HFFc6 (cell line): ENCODE data around the gene RNU6-9. TPM values are rescaled to one million over a fixed set of nuclear protein-coding genes. Genes with fewer than 3 reads are reported as not detected.

Source experiments
- DNase-seq: peaks from one replicate; pipeline ENCODE4 v3.0.0-alpha.2; 2018
- H3K27ac Mint-ChIP-seq: 2 replicates; pipeline ENCODE4 v1.8.0; 2020; ENCODE audit warnings: mild to moderate bottlenecking, mixed read lengths
- H3K27me3 Mint-ChIP-seq: 2 replicates; pipeline ENCODE4 v1.8.0; 2021; ENCODE audit warnings: mild to moderate bottlenecking, moderate library complexity, mixed read lengths; ENCODE audit not compliant: insufficient read depth
- H3K36me3 Mint-ChIP-seq: 2 replicates; pipeline ENCODE4 v1.8.0; 2021; ENCODE audit warnings: low read depth, mixed read lengths
- H3K4me1 Mint-ChIP-seq: 2 replicates; pipeline ENCODE4 v1.8.0; 2020; ENCODE audit warnings: low read depth, mixed read lengths
- H3K4me3 Mint-ChIP-seq: 2 replicates; pipeline ENCODE4 v1.8.0; 2020; ENCODE audit warnings: mild to moderate bottlenecking, moderate library complexity, mixed read lengths
- H3K9me3 Mint-ChIP-seq: 2 replicates; pipeline ENCODE4 v1.8.0; 2020; ENCODE audit warnings: mild to moderate bottlenecking, mixed read lengths
- total RNA-seq, 6 experiments: library from RNA; stranded (reverse); fragmentation: NEBNext Ultra II Directional; extraction: Animal tissue kit (Norgen Biotek cat#: 25700); gene quantifications; 2 replicates in 1 of 6; 3 replicates in 5 of 6; pipeline ENCODE4 v1.2.3, GENCODE V29; 2021
- TF ChIP-seq, protein P1 (sequence below): fragments of 200-600 bp; sonication (generic); IDR thresholded peaks from 2 replicates; pipeline ENCODE4 v1.5.0; 2021; ENCODE audit warnings: antibody characterized with exemption, mild to moderate bottlenecking

The RNU6-9 gene
- total RNA-seq, 6 experiments from 2014 or later, result not detected

DNA sequence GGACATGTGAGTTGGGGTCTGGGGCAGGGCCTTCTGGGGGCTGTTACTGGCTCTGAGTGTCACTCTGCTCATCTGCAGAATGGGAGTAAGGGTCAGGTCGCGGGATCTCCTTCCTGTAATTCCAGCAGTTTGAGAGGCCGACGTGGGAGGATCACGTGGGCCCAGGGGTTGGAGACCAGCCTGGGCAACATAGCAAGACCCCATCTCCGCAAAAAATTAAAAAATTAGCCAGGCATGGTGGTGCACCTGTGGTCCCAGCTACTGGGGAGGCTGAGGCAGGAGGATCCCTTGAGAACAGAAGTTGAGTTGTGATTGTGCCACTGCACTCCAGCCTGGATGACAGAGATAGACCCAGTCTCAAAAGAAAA lies 36.6 kb downstream of the RNU6-9 start:
- DNase-seq, result no peak
- TF ChIP-seq, protein P1, sequence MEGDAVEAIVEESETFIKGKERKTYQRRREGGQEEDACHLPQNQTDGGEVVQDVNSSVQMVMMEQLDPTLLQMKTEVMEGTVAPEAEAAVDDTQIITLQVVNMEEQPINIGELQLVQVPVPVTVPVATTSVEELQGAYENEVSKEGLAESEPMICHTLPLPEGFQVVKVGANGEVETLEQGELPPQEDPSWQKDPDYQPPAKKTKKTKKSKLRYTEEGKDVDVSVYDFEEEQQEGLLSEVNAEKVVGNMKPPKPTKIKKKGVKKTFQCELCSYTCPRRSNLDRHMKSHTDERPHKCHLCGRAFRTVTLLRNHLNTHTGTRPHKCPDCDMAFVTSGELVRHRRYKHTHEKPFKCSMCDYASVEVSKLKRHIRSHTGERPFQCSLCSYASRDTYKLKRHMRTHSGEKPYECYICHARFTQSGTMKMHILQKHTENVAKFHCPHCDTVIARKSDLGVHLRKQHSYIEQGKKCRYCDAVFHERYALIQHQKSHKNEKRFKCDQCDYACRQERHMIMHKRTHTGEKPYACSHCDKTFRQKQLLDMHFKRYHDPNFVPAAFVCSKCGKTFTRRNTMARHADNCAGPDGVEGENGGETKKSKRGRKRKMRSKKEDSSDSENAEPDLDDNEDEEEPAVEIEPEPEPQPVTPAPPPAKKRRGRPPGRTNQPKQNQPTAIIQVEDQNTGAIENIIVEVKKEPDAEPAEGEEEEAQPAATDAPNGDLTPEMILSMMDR, result no peak
- peaks cover 2% of the 10 kb centered on the region; the same call in 1 of the 2 replicates for H3K27me3 Mint-ChIP-seq
- peaks cover 7% of the 10 kb centered on the region; the same call in 1 of the 2 replicates for H3K36me3 Mint-ChIP-seq
- H3K9me3 Mint-ChIP-seq, result no peaks in the 10 kb centered on the region
- no peak overlapping the region for H3K4me3 Mint-ChIP-seq
- no peak overlapping the region for H3K27ac Mint-ChIP-seq
- peaks cover 18% of the 10 kb centered on the region for H3K4me1 Mint-ChIP-seq

GRCh38 chr19:931860-932647 lies 38.8 kb downstream of the RNU6-9 start:
- H3K4me3 Mint-ChIP-seq, result peak overlapping the region; percentile 76

GRCh38 chr19:932648-933552 lies 39.6 kb downstream of the RNU6-9 start:
- Mint-ChIP-seq H3K27ac (peak overlapping the region; percentile 93), H3K36me3 (peaks cover 12% of the 10 kb centered on the region), H3K4me1 (peaks cover 18% of the 10 kb centered on the region), H3K4me3 (peak overlapping the region; percentile 81), H3K27me3 (peaks cover 2% of the 10 kb centered on the region), H3K9me3 (no peaks in the 10 kb centered on the region)
- TF ChIP-seq, protein P1, result peak; percentile 36; the same call in 1 of the 2 replicates
- peak; percentile 96 for DNase-seq

More at GRCh38 chr19:931860-932647, 38.8 kb downstream of the RNU6-9 start:
- Mint-ChIP-seq H3K27ac (peak overlapping the region; percentile 77), H3K36me3 (peaks cover 7% of the 10 kb centered on the region), H3K27me3 (peaks cover 2% of the 10 kb centered on the region; the same call in 1 of the 2 replicates), H3K4me1 (peaks cover 18% of the 10 kb centered on the region), H3K9me3 (no peaks in the 10 kb centered on the region)
- no peak for DNase-seq
- TF ChIP-seq, protein P1, result no peak

- peak overlapping the region; percentile 93 for H3K27ac Mint-ChIP-seq
- TF ChIP-seq, protein P1, result no peak
Observed at GRCh38 chr19:933553-933882, 40.2 kb downstream of the RNU6-9 start.

DNA sequence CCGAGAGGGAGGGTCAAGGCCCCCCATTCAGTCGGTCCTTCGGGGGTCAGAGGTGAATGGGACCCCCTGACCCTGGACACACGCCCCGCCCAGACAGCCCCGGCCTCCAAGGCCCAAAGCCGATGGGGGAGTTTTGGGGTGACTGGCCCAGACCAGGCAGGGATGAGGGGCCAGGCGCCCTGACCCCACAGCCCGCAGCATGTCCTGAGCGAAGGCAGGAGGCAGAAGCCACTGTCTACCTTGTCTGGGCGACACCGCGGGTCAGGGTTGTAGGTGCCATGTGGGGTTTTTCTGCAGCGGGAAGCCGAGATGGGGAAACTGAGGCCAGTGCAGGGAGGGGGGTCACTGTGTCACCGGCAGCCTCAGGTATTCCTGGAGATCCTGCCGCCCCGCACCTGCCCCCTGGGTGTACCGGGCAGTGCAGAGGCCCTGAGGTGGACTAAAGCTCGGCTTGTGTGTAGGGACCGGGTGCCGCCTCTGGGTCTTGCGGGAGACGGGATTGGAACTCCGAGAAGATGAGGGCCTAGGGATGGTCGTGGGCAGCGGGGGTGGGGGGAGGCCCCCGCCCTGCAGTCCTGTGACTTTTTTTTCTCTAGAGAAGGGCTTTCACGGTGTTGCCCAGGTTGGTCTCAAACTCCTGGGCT lies 41.0 kb downstream of the RNU6-9 start:
- peaks cover 18% of the 10 kb centered on the region for H3K36me3 Mint-ChIP-seq
- H3K27ac Mint-ChIP-seq, result no peak overlapping the region; the same call in 1 of the 2 replicates
- peaks cover 18% of the 10 kb centered on the region for H3K4me1 Mint-ChIP-seq
- peak overlapping the region; percentile 81; the same call in 1 of the 2 replicates for H3K4me3 Mint-ChIP-seq
- DNase-seq, result no peak
- no peaks in the 10 kb centered on the region for H3K9me3 Mint-ChIP-seq
- peaks cover 2% of the 10 kb centered on the region for H3K27me3 Mint-ChIP-seq
- TF ChIP-seq, protein P1, result no peak

More at GRCh38 chr19:933553-933882, 40.2 kb downstream of the RNU6-9 start:
- H3K9me3 Mint-ChIP-seq, result no peaks in the 10 kb centered on the region
- peaks cover 17% of the 10 kb centered on the region for H3K36me3 Mint-ChIP-seq
- no peak for DNase-seq
- H3K27me3 Mint-ChIP-seq, result peaks cover 2% of the 10 kb centered on the region
- H3K4me3 Mint-ChIP-seq, result peak overlapping the region; percentile 81
- H3K4me1 Mint-ChIP-seq, result peaks cover 18% of the 10 kb centered on the region
